KMS-11 (cell line): ENCODE data around the gene GRHPR.

ENCODE experiments used
- H2AFZ ChIP-seq: fragments of 200-600 bp; sonication (generic); 2 replicates; pipeline ENCODE4 v1.6.1; 2016; ENCODE audit warnings: antibody characterized with exemption, mixed run types, low read depth
- H3K27ac ChIP-seq: fragments of 200-600 bp; sonication (generic); 2 replicates; pipeline ENCODE4 v1.6.1; 2016; ENCODE audit warnings: mild to moderate bottlenecking, mixed run types
- H3K27me3 ChIP-seq: fragments of 200-600 bp; sonication (generic); 2 replicates; pipeline ENCODE4 v1.6.1; 2017; ENCODE audit warnings: mild to moderate bottlenecking, low read depth, mixed run types, moderate library complexity; ENCODE audit not compliant: insufficient read depth
- H3K36me3 ChIP-seq: fragments of 200-600 bp; sonication (generic); 2 replicates; pipeline ENCODE4 v1.6.1; 2017; ENCODE audit warnings: mild to moderate bottlenecking, mixed run types; ENCODE audit not compliant: insufficient read depth
- H3K4me1 ChIP-seq: fragments of 200-600 bp; sonication (generic); 2 replicates; pipeline ENCODE4 v1.6.1; 2016; ENCODE audit warnings: mild to moderate bottlenecking, low read depth, mixed run types; ENCODE audit not compliant: poor library complexity, severe bottlenecking
- H3K4me2 ChIP-seq: fragments of 200-600 bp; sonication (generic); 2 replicates; pipeline ENCODE4 v1.7.0; 2016; ENCODE audit warnings: mild to moderate bottlenecking, mixed run types
- H3K4me3 ChIP-seq: fragments of 200-600 bp; sonication (generic); IDR thresholded peaks from 2 replicates; pipeline ENCODE4 v1.6.1; 2017; ENCODE audit warnings: low read depth, low read length, mixed read lengths; ENCODE audit not compliant: insufficient read depth
- H3K79me2 ChIP-seq: fragments of 200-600 bp; sonication (generic); 2 replicates; pipeline ENCODE4 v1.6.1; 2016; ENCODE audit warnings: low read depth, mixed run types; ENCODE audit not compliant: insufficient read depth
- H3K9ac ChIP-seq: fragments of 200-600 bp; sonication (generic); 2 replicates; pipeline ENCODE4 v1.6.1; 2016; ENCODE audit warnings: mild to moderate bottlenecking, mixed run types
- H4K20me1 ChIP-seq: fragments of 200-600 bp; sonication (generic); 2 replicates; pipeline ENCODE4 v1.6.1; 2016; ENCODE audit warnings: mild to moderate bottlenecking, mixed run types; ENCODE audit not compliant: insufficient read depth
- TF ChIP-seq, protein P1 (sequence below): fragments of 200-600 bp; sonication (generic); conservative IDR thresholded peaks from 2 replicates; pipeline ENCODE4 v1.6.1; 2017; ENCODE audit warnings: low read depth, mild to moderate bottlenecking, antibody characterized with exemption, low read length, moderate library complexity, mixed read lengths

GRHPR gene

DNA sequence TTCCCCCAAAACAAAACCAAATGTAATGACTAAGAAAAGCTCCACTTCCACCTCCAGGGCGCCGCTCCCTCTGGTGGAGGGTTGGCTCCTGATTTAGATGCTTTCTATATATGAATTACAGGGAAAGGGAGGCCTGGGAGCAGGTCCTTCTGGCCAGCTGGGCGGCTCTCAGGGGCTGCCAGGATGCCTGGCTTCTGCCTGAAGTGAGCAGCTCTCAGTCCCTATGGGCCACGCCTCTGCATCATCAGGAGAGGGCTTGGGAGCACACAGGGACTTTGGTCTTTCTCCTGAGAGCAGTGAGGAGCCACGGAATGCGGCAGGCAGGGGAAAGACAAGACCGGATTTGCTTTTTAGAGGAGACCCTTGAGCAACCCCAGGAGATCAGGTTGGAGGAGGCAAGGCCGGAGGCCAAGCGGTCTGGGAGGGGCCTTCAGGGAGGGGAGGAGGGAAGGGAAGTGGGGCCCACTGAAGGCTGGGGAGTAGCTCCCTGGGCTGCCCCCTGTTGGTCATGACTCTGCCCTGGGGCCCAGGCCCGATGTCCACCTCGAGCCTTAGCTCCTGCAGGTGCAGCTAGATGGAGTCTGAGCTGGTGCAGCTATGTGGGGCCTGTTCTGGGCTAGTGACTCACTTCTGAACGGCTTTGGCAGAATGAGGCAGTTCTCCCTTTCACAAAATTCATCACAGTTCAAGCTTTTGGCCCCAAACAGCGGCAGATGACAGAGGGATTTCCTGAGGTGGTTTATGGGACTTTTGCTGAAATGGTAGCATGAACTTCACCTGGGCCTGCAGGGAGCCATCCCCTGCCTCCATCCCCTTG is 11.3 kb upstream of the GRHPR start:
- Histone ChIP-seq H3K27me3 (peaks cover 59% of the 10 kb centered on the region), H3K36me3 (no peaks in the 10 kb centered on the region), H3K79me2 (no peaks in the 10 kb centered on the region), H4K20me1 (no peaks in the 10 kb centered on the region), H3K27ac (no peak overlapping the region), H3K4me1 (peaks cover 44% of the 10 kb centered on the region), H3K4me2 (no peak overlapping the region), H3K9ac (no peak overlapping the region), H2AFZ (no peak overlapping the region), H3K4me3 (no peak overlapping the region)
- TF ChIP-seq, protein P1, sequence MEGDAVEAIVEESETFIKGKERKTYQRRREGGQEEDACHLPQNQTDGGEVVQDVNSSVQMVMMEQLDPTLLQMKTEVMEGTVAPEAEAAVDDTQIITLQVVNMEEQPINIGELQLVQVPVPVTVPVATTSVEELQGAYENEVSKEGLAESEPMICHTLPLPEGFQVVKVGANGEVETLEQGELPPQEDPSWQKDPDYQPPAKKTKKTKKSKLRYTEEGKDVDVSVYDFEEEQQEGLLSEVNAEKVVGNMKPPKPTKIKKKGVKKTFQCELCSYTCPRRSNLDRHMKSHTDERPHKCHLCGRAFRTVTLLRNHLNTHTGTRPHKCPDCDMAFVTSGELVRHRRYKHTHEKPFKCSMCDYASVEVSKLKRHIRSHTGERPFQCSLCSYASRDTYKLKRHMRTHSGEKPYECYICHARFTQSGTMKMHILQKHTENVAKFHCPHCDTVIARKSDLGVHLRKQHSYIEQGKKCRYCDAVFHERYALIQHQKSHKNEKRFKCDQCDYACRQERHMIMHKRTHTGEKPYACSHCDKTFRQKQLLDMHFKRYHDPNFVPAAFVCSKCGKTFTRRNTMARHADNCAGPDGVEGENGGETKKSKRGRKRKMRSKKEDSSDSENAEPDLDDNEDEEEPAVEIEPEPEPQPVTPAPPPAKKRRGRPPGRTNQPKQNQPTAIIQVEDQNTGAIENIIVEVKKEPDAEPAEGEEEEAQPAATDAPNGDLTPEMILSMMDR = peak; percentile 40; the same call in 1 of the 2 replicates

DNA sequence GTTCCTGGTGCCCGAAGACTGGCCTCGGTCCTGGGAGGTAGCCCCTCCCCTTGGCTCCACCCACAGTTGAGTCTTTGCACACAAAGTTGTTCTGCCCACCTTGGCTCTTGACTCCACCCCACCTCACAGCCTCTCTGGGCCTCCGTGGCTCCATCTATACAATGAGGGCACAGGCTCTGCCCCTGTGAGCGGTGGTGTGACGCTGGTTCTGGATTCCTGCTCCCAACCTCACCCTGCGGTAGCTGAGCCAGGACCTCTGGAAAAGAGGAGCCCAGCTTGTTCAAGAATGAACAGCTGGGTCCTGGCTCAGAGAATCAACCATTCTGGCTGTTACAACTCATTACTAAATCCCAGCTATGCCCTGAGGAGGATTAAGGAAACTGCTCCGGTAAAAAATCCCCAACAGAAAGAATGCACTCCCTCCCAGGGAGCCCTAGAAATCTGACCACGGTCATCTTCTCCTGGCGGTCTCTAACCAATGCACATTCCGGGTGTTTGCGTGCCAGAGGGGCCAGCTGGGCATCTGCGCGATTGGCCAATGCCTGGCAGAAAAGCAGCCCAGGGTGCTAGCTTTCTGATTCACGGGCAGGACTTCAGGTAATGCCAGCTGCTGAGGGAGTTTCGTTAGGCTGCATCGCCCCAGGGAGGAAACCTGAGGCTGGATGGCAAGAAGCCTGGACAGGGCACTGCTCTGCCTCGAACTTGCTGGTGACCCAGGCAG is 9.9 kb upstream of the GRHPR start:
- Histone ChIP-seq H4K20me1 (no peaks in the 10 kb centered on the region), H2AFZ (no peak overlapping the region), H3K79me2 (no peaks in the 10 kb centered on the region), H3K27me3 (peaks cover 49% of the 10 kb centered on the region), H3K27ac (no peak overlapping the region), H3K9ac (no peak overlapping the region), H3K4me3 (no peak overlapping the region), H3K4me1 (peaks cover 41% of the 10 kb centered on the region), H3K4me2 (no peak overlapping the region), H3K36me3 (no peaks in the 10 kb centered on the region)
- TF ChIP-seq, protein P1 = no peak

DNA sequence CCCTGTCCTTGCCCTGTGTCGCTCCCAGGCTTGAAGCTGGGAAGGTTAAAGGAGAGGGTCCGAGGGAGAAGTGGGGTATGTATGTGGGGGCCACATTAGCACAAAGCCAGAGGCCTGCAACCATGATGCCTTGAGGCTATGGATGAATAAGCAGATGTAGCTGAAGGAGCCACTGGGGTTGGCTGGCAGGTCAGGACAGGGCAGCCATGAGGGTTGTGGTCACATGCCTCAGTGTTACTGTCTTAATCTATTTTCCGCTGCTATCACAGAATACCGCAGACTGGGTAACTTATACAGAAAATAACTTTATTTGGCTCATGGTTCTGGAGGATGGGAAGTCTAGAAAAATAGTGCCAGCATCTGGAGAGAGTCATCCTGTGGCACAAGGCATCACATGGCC is 9.2 kb upstream of the GRHPR start:
- Histone ChIP-seq H3K4me2 (no peak overlapping the region), H3K36me3 (no peaks in the 10 kb centered on the region), H3K4me3 (no peak overlapping the region), H3K27ac (no peak overlapping the region), H3K9ac (no peak overlapping the region), H3K4me1 (peaks cover 33% of the 10 kb centered on the region), H4K20me1 (no peaks in the 10 kb centered on the region), H3K27me3 (peaks cover 49% of the 10 kb centered on the region), H3K79me2 (no peaks in the 10 kb centered on the region), H2AFZ (no peak overlapping the region)
- TF ChIP-seq, protein P1 = no peak

DNA sequence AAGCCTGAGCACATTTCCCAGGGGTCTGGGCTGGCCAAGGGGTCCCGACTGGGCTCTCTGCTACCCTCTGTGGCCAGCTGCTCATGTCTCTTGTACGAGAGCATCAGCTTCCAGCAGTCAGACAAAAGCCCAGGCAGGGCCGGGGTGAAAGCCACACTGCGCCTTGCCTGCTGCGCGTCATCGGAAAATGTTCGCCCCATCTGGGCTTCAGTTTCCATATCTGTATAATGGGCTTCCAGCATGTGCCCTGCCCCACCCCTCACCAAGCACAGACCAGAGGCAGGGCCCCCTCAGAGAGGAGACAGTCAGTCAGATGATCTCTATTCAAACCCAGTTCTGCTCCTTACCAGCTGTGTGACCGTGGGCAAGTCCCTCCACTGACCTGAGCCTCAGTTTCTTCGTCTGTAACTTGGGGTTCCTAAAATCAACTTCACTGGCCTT is 8.0 kb upstream of the GRHPR start:
- Histone ChIP-seq H3K9ac (no peak overlapping the region), H3K4me3 (no peak overlapping the region), H2AFZ (no peak overlapping the region), H3K27me3 (peaks cover 49% of the 10 kb centered on the region), H3K36me3 (no peaks in the 10 kb centered on the region), H3K4me1 (peaks cover 23% of the 10 kb centered on the region), H3K27ac (no peak overlapping the region), H3K4me2 (no peak overlapping the region), H4K20me1 (no peaks in the 10 kb centered on the region), H3K79me2 (no peaks in the 10 kb centered on the region)
- TF ChIP-seq, protein P1 = no peak
